Posterior cingulate gyrus (tissue), 11 donors: ENCODE data around the gene SPNS1.
"Not testable (repeated sequence)": the region's sequence is repeated elsewhere in the genome, so short reads cannot be mapped to it uniquely, and the experiment has no call there.

Experiments used
- DNase-seq, 10 donors: peaks; one replicate each; pipeline versions ENCODE4 v3.0.0 to v3.0.0-alpha.2; 2020 to 2021; ENCODE audit warnings: mixed read lengths in 3 of 10
- intact Hi-C: fragments of 100-400 bp; cut with DNase I; formaldehyde crosslinking; loops from one replicate; pipeline ENCODE4 v1.15.1; 2023

The SPNS1 gene, protein sequence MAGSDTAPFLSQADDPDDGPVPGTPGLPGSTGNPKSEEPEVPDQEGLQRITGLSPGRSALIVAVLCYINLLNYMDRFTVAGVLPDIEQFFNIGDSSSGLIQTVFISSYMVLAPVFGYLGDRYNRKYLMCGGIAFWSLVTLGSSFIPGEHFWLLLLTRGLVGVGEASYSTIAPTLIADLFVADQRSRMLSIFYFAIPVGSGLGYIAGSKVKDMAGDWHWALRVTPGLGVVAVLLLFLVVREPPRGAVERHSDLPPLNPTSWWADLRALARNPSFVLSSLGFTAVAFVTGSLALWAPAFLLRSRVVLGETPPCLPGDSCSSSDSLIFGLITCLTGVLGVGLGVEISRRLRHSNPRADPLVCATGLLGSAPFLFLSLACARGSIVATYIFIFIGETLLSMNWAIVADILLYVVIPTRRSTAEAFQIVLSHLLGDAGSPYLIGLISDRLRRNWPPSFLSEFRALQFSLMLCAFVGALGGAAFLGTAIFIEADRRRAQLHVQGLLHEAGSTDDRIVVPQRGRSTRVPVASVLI

DNA sequence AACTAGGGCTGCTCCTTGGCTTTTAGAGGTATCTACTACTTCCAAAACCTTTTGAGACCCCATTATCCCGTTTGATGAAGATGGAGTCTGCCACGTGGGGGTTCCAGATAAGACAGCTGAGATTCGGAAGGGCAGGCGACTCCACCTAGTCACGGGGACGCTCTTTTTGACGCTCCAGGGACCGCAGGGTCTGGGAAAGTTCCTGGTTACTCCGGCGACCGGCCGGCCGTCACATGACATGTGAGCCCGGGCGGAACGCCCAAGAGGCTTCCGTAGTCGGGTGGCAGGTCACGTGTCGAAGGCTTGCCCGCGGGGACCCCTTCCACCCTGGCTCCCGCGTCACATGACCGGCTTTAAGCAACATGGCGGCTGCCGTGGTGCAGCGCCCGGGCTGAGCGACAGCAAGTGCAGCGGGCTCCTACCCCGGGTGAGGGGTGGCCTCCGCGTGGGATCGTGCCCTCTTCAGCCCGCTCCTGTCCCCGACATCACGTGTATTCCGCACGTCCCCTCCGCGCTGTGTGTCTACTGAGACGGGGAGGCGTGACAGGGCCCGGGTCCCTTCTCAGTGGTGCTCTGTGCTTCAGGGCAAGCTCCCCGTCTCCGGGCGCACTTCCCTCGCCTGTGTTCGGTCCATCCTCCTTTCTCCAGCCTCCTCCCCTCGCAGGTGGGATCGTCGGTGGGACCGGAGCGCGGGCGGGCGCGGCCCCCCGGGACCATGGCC, at the start of gene SPNS1:
SPNS1 (plus strand) TSS at position 342 of the 721 bp plus-strand sequence; CDS start at position 716, 374 bp downstream.
- intact Hi-C loops, result no loop called here
- DNase-seq, result peak; percentile 96 to 100 (median 99)

GRCh38 chr16:28925386-28926228, 49.0 kb upstream of the SPNS1 start:
- peak in 7 of 10 donors; percentile 36 to 88 (median 44) for DNase-seq
- intact Hi-C loops, result loop anchor here (2.0 kb wide), 1 partner anchor 25 kb away; the partner anchor contains the start of gene NFATC2IP

DNA sequence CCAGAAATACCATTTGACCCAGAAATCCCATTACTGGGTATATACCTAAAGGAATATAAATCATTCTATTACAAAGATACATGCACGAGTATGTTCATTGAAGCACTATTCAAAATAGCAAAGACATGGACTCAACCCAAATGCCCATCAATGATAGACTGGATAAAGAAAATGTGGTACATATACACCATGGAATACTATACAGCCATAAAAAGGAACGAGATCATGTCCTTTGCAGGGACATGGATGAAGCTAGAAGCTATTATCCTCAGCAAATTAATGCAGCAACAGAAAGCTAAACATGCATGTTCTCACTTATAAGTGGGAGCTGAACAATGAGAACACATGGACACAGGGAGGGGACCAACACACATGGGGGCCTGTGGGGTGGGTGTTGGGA, 48.3 kb upstream of the SPNS1 start:
- intact Hi-C loops, DNase-seq: not testable (repeated sequence)

GRCh38 chr16:28927815-28928214, 46.8 kb upstream of the SPNS1 start:
- intact Hi-C loops, result no loop called here
- no peak for DNase-seq

DNA sequence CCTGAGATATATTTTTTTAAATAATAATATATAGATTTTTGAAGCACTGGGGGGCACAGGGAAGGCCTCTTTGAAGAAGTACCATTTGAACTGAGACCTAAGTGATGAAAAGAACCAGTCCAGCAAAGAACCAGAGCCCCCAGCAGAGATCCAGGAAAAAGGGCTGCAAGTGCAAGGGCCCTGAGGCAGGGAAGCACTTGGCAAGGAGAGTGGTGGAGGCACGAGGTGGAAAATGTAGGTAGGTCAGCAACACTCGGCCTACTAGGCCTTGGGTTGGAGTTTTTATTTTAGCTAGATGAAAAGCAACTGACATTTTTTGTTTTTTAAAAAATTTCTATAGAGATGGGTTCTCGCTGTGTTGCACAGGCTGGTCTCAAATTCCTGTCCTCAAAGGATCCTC, 44.4 kb upstream of the SPNS1 start:
- intact Hi-C loops, result no loop called here
- no peak for DNase-seq

GRCh38 chr16:28930652-28931051, 43.9 kb upstream of the SPNS1 start:
- no peak for DNase-seq

GRCh38 chr16:28931801-28932225, 42.8 kb upstream of the SPNS1 start, which contains the start of gene CD19:
TSS of gene CD19 (plus strand) at chr16:28931971. CDS start at chr16:28932001, 30 bp downstream.
- intact Hi-C loops, result no loop called here
- DNase-seq, result peak in 1 of 10 donors; percentile 54

More at GRCh38 chr16:28930652-28931051, 43.9 kb upstream of the SPNS1 start:
- intact Hi-C loops, result no loop called here

- intact Hi-C loops, result no loop called here
- DNase-seq, result peak in 1 of 10 donors; percentile 32
Observed at GRCh38 chr16:28932339-28933141, 42.0 kb upstream of the SPNS1 start.

- DNase-seq, result peak in 1 of 10 donors; percentile 63
- intact Hi-C loops, result no loop called here
Observed at GRCh38 chr16:28933171-28933570, 41.4 kb upstream of the SPNS1 start.

GRCh38 chr16:28935346-28935745, 39.2 kb upstream of the SPNS1 start:
- no peak for DNase-seq
- intact Hi-C loops, result no loop called here

DNA sequence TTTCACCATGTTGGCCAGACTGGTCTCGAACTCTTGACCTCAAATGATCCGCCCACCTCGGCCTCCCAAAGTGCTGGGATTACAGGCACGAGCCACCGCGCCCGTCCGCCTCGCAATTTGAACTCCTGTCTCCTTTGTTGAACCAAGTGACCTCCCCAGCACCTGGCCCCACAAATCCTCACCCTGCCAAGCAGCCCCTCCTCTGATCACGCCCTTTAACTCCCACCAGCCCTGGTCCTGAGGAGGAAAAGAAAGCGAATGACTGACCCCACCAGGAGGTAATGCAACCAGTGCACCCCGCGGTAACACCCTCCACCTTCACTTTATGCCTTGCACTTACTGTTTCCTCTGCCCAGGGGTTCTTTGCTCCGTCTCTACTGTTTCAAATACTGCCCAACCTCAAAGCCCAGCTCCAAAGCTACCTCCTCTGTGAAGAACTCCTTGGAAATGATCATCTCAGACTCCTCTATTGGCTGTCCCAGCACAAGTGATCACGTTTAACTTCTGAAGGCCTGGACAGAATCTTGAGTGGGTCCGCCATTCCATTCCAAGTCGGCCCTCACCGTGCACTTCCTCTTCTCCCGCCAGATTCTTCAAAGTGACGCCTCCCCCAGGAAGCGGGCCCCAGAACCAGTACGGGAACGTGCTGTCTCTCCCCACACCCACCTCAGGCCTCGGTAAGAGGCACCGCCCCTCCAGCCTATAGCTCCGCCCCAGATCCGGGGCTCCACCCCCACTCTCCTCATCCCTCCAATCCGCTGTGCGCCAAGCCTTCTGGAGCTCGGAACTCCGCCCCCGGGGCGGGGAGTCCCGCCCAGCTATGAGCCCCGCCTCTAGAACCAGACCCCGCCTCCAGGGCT, 38.4 kb upstream of the SPNS1 start:
- intact Hi-C loops, result no loop called here
- peak; percentile 17 to 96 (median 47) for DNase-seq

DNA sequence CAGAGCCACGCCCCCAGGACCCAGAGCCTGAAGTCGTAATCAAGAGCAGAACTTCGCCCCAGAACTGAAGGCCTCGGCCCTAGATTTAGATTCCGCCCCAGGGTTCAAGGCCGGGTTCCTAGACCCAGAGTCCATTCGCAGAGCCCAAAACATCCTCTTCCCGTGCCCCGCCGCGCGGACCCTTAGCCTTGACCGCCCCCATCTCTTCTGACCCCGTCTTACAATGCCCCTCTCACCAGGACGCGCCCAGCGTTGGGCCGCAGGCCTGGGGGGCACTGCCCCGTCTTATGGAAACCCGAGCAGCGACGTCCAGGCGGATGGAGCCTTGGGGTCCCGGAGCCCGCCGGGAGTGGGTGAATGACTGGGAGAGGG, 37.8 kb upstream of the SPNS1 start:
- intact Hi-C loops, result no loop called here
- no peak for DNase-seq

DNA sequence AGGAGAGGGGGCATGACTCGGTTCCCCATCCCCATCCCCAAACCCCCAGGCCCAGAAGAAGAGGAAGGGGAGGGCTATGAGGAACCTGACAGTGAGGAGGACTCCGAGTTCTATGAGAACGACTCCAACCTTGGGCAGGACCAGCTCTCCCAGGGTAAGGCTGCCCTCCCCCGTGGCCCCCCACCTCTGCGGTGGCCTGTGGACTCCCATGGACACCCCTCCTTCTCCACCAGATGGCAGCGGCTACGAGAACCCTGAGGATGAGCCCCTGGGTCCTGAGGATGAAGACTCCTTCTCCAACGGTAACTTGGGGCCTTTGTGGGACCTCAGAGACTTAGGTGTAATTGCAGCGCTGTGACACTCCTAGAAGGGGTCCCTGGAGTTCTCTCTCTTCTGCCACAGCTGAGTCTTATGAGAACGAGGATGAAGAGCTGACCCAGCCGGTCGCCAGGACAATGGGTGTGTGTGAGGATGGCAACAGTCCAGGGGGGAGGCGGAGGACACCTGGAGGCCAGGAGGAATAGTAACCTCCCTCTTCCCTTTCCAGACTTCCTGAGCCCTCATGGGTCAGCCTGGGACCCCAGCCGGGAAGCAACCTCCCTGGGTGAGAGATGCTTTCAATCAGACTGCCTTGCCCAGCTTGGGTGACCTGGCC, 37.2 kb upstream of the SPNS1 start:
- intact Hi-C loops, result no loop called here
- DNase-seq, result no peak

DNA sequence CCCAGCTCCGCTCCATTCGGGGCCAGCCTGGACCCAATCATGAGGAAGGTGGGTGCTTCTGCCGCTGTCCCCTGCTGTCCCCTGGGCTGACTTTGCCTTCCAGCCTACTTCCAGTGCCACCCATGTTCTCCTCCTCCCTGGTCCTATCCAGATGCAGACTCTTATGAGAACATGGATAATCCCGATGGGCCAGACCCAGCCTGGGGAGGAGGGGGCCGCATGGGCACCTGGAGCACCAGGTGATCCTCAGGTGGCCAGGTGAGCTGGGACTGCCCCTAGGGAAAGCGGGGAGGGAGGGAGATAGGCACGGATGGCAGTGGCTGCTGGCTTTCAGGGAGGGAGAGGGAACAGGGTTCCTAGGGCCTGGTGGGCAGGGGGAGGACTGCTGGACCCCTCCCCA, 35.9 kb upstream of the SPNS1 start:
- peak in 1 of 10 donors; percentile 70 for DNase-seq
- intact Hi-C loops, result no loop called here

- intact Hi-C loops, DNase-seq: not testable (repeated sequence)
Observed at GRCh38 chr16:28939825-28940224, 34.8 kb upstream of the SPNS1 start.

DNA sequence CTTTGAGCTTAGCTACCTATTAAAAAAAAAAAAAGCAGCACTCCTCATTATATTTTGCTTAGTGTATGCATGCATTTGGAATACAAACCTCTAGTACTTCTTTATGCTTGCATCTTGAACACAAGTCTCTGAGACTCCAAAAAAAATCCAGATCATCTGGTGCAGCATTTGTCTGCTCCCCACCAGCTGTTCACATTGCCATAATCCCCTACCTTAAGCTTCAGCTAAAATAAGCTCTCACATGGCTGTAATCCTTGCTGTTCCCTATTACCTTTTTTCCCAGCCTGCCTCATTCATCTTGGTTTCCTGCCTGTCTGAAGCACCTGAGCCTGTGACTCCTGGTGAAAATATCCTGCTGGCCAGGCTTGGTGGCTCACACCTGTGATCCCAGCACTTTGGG, 31.3 kb upstream of the SPNS1 start:
- DNase-seq, result no peak
- intact Hi-C loops, result no loop called here

DNA sequence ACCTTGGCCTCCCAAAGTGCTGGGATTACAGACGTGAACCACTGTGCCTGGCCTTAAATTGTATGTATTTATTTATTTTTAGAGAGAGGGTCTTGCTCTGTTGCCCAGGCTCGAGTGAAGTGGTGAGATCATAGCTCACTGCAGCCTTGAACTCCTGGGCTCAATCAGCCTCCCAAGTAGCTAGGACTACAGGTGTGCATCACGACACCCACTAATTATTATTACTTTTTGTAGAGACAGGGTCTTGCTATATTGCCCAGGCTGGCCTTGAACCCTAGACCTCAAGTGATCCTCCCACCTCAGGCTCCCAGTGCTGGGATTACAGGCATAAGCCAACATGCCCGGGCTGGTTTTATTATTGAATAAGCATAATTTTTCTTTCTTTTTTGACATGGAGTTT, 27.9 kb upstream of the SPNS1 start:
- DNase-seq, result no peak
- intact Hi-C loops, result loop anchor here (5.0 kb wide), 1 partner anchor 124 kb away; the partner anchor contains the start of gene ATXN2L
